ENCODE data around the gene CDCA7. TPM values are rescaled to one million over a fixed set of nuclear protein-coding genes. Genes with fewer than 3 reads are reported as not detected.

The CDCA7 gene
- total and polyA plus RNA-seq, 7 donors, result 0.33 to 22.7 (median 3.8) TPM; not detected in 1

- Histone ChIP-seq H3K36me3 (no peaks in the 10 kb centered on the region), H3K27ac (no peak overlapping the region), H3K9me3 (no peaks in the 10 kb centered on the region), H3K4me1 (no peaks in the 10 kb centered on the region), H3K4me3 (no peak overlapping the region), H3K27me3 (no peaks in the 10 kb centered on the region)
- no peak for TF ChIP-seq CTCF (IDR thresholded peaks at IDR 0.05)
- TF ChIP-seq EP300 (IDR thresholded peaks at IDR 0.05), result no peak
- TF ChIP-seq POLR2AphosphoS5 (IDR thresholded peaks at IDR 0.05), result no peak
- no peak for TF ChIP-seq POLR2A (IDR thresholded peaks at IDR 0.05)
- DNase-seq, result no peak
- intact Hi-C loops (cut with DNase I), result no loop called here
- 88 to 89% methylated on average over 18 of the region's 18 CpGs for WGBS, 2 donors
These were observed 31.5 kb downstream of the CDCA7 start for GRCh38 chr2:173386021-173386737.

DNA sequence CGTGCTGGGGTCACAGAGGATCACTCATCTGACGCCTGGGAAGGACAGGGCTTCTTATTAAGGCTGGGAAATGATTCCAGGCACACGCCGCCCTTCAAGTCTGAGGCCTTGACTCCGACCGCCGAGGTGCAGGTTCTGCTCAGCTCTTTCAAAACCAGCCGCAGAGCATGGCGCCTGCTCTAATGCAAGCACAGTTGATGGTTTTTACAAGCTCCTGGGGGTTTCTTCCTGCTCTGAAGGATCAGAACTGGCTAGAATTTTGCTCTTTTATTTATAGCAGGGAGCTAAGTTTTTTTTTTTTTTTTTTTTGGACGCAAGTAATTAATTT is 32.0 kb downstream of the CDCA7 start:
- H3K27me3 ChIP-seq, result no peaks in the 10 kb centered on the region
- H3K36me3 ChIP-seq, result no peaks in the 10 kb centered on the region
- intact Hi-C loops (cut with DNase I), result no loop called here
- no peak overlapping the region for H3K27ac ChIP-seq
- no peak for DNase-seq
- no peaks in the 10 kb centered on the region for H3K9me3 ChIP-seq
- no peaks in the 10 kb centered on the region for H3K4me1 ChIP-seq
- WGBS, 2 donors, result 91% methylated on average over 10 of the region's 10 CpGs
- H3K4me3 ChIP-seq, result no peak overlapping the region
- no peak for TF ChIP-seq POLR2AphosphoS5 (IDR thresholded peaks at IDR 0.05)
- TF ChIP-seq EP300 (IDR thresholded peaks at IDR 0.05), result no peak
- TF ChIP-seq POLR2A (IDR thresholded peaks at IDR 0.05), result no peak
- no peak for TF ChIP-seq CTCF (IDR thresholded peaks at IDR 0.05)

DNA sequence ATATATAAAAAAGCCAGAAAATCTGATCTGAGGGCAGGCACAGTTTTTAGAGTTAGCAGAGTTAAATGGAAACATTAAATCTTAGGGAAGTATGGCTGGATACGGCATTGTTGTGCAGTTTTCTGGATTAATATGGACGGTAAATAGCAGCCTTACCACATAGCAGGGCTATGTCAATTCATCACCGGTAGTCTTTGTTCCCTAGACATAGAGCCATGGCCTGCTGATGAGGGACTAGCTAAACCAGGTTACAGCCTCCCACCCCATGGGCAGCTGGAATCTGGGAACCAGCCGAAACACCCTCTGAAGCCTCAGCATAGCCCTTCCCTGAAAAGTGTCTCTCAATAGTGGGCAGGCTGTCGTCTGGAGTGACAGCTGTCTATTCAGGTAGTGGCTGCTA is 32.4 kb downstream of the CDCA7 start:
- DNase-seq, result no peak
- Histone ChIP-seq H3K4me1 (no peaks in the 10 kb centered on the region), H3K9me3 (no peaks in the 10 kb centered on the region), H3K4me3 (no peak overlapping the region), H3K27ac (no peak overlapping the region), H3K36me3 (no peaks in the 10 kb centered on the region), H3K27me3 (no peaks in the 10 kb centered on the region)
- 85 to 94% methylated on average over 5 of the region's 5 CpGs for WGBS, 2 donors
- TF ChIP-seq POLR2A (IDR thresholded peaks at IDR 0.05), result no peak
- TF ChIP-seq EP300 (IDR thresholded peaks at IDR 0.05), result no peak
- no peak for TF ChIP-seq CTCF (IDR thresholded peaks at IDR 0.05)
- TF ChIP-seq POLR2AphosphoS5 (IDR thresholded peaks at IDR 0.05), result no peak
- intact Hi-C loops (cut with DNase I), result no loop called here

DNA sequence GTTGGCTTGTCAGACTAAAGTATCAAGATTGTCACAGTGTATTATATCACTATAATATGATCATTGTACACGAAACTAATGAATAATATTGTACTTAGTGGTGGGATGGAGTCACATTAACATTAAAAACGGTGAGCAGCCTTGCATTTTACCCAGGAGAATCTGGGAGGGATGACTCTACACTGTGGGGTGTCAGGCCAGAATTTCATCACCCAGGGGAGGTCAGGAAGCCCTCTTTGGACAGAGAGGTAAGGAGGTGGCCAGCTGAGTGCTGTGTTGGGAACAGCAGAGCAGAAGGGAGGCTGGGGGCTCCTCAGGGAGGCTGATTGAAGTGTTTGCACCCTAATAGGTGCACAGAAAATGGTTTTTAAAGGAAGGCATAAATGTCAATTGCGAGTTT is 33.0 kb downstream of the CDCA7 start:
- Histone ChIP-seq H3K4me1 (no peaks in the 10 kb centered on the region), H3K4me3 (no peak overlapping the region), H3K27me3 (no peaks in the 10 kb centered on the region), H3K9me3 (no peaks in the 10 kb centered on the region), H3K27ac (no peak overlapping the region), H3K36me3 (no peaks in the 10 kb centered on the region)
- TF ChIP-seq EP300 (IDR thresholded peaks at IDR 0.05) (no peak), POLR2A (IDR thresholded peaks at IDR 0.05) (no peak), POLR2AphosphoS5 (IDR thresholded peaks at IDR 0.05) (no peak), CTCF (IDR thresholded peaks at IDR 0.05) (no peak)
- 75 to 87% methylated on average over 3 of the region's 3 CpGs for WGBS, 2 donors
- no peak for DNase-seq
- intact Hi-C loops (cut with DNase I), result no loop called here

GRCh38 chr2:173388795-173389194 is 34.1 kb downstream of the CDCA7 start:
- Histone ChIP-seq H3K4me3 (no peak overlapping the region), H3K36me3 (no peaks in the 10 kb centered on the region), H3K27ac (no peak overlapping the region), H3K9me3 (no peaks in the 10 kb centered on the region), H3K27me3 (no peaks in the 10 kb centered on the region), H3K4me1 (no peaks in the 10 kb centered on the region)
- TF ChIP-seq CTCF (IDR thresholded peaks at IDR 0.05) (no peak), POLR2A (IDR thresholded peaks at IDR 0.05) (no peak), POLR2AphosphoS5 (IDR thresholded peaks at IDR 0.05) (no peak), EP300 (IDR thresholded peaks at IDR 0.05) (no peak)
- 91 to 96% methylated on average over 2 of the region's 2 CpGs for WGBS, 2 donors
- intact Hi-C loops (cut with DNase I), result no loop called here
- no peak for DNase-seq
